ENCODE measurements around the gene CNEP1R1. TPM values are rescaled to one million over a fixed set of nuclear protein-coding genes. Genes with fewer than 3 reads are reported as not detected.

CNEP1R1 gene
- total and polyA plus RNA-seq, 2 experiments from 2014 or later = 13.8 to 30.3 TPM

- ATAC-seq (no peak), DNase-seq (ENCODE audit: low spot score) (no peak)
- Mint-ChIP-seq H3K4me3 (no peak overlapping the region), H3K27ac (no peak overlapping the region), H3K27me3 (ENCODE audit: insufficient read depth, low read depth, poor library complexity) (peaks cover 13% of the 10 kb centered on the region), H3K4me1 (peaks cover 6% of the 10 kb centered on the region), H3K9me3 (peaks cover 14% of the 10 kb centered on the region), H3K36me3 (ENCODE audit: low read depth) (peaks cover 12% of the 10 kb centered on the region)
- H3K79me2 ChIP-seq (replicated peaks; ENCODE audit: insufficient read depth) = no peaks in the 10 kb centered on the region
- H3K27ac ChIP-seq (ENCODE audit: low read depth) = no peak overlapping the region
- no peak overlapping the region for H3K4me3 ChIP-seq
- H3K27me3 ChIP-seq (ENCODE audit: insufficient read depth) = no peaks in the 10 kb centered on the region
- H3F3A ChIP-seq (replicated peaks; ENCODE audit: low read depth) = no peaks in the 10 kb centered on the region
- no peak overlapping the region for H2AFZ ChIP-seq
- H3K36me3 ChIP-seq (ENCODE audit: insufficient read depth) = no peaks in the 10 kb centered on the region
- TF ChIP-seq CREB1 (CRISPR knock-in tag; IDR thresholded peaks at IDR 0.05; ENCODE audit: low read depth) = no peak
- TF ChIP-seq ZNF331 (CRISPR knock-in tag; IDR thresholded peaks at IDR 0.05; ENCODE audit: low read depth) = no peak
- TF ChIP-seq STAT1 (IDR thresholded peaks at IDR 0.05; ENCODE audit: unreplicated experiment) = no peak
- no peak for TF ChIP-seq REST (IDR thresholded peaks at IDR 0.05; ENCODE audit: unreplicated experiment)
- TF ChIP-seq EZH2 (IDR thresholded peaks at IDR 0.05; ENCODE audit: low read depth, unreplicated experiment) = no peak
- TF ChIP-seq NANOG (IDR thresholded peaks at IDR 0.05; ENCODE audit: borderline replicate concordance) = no peak
- no peak for TF ChIP-seq EZH2phosphoT487 (IDR thresholded peaks at IDR 0.05; ENCODE audit: unreplicated experiment)
- no peaks in the 10 kb centered on the region for H3K4me1 ChIP-seq (ENCODE audit: insufficient read depth)
- H4K20me1 ChIP-seq (replicated peaks; ENCODE audit: insufficient read depth) = no peaks in the 10 kb centered on the region
- H3K4me2 ChIP-seq = no peak overlapping the region
- peaks cover 7% of the 10 kb centered on the region for H3K9me2 ChIP-seq (ENCODE audit: insufficient read depth)
Observed at GRCh38 chr16:50010212-50010611, 14.8 kb upstream of the CNEP1R1 start.

DNA sequence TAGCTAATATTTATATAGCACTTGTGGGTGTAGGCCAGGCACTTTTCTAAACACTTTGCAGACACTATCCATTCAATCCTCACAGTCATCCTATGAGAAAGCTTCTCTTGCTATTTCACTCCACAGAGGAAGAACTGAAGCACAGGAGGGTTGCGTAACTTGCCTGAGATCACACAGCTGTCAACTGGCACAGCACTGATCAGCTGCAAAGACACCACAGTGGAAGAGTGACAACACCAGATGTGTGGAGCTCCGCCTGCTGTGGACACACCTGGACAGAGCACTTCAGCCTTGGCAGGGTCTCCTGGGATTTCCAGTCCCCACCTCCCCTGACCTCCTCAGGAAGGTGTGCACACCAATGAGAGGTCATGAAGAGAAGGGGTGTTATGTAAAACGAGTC, 13.3 kb upstream of the CNEP1R1 start:
- H3K9me2 ChIP-seq (ENCODE audit: insufficient read depth) = peaks cover 7% of the 10 kb centered on the region
- H3K4me3 ChIP-seq = no peak overlapping the region
- ATAC-seq = no peak
- DNase-seq (ENCODE audit: low spot score) = no peak
- H3K27ac ChIP-seq (ENCODE audit: low read depth) = no peak overlapping the region
- H3K4me2 ChIP-seq = no peak overlapping the region
- Mint-ChIP-seq H3K27me3 (ENCODE audit: insufficient read depth, low read depth, poor library complexity) (peaks cover 10% of the 10 kb centered on the region), H3K27ac (no peak overlapping the region), H3K4me1 (peaks cover 6% of the 10 kb centered on the region), H3K9me3 (peaks cover 14% of the 10 kb centered on the region), H3K36me3 (ENCODE audit: low read depth) (peaks cover 12% of the 10 kb centered on the region), H3K4me3 (no peak overlapping the region)
- H3F3A ChIP-seq (replicated peaks; ENCODE audit: low read depth) = no peaks in the 10 kb centered on the region
- H3K27me3 ChIP-seq (ENCODE audit: insufficient read depth) = no peaks in the 10 kb centered on the region
- H2AFZ ChIP-seq = no peak overlapping the region
- H3K36me3 ChIP-seq (ENCODE audit: insufficient read depth) = no peaks in the 10 kb centered on the region
- H3K79me2 ChIP-seq (replicated peaks; ENCODE audit: insufficient read depth) = no peaks in the 10 kb centered on the region
- H4K20me1 ChIP-seq (replicated peaks; ENCODE audit: insufficient read depth) = no peaks in the 10 kb centered on the region
- no peaks in the 10 kb centered on the region for H3K4me1 ChIP-seq (ENCODE audit: insufficient read depth)
- TF ChIP-seq, protein P1, sequence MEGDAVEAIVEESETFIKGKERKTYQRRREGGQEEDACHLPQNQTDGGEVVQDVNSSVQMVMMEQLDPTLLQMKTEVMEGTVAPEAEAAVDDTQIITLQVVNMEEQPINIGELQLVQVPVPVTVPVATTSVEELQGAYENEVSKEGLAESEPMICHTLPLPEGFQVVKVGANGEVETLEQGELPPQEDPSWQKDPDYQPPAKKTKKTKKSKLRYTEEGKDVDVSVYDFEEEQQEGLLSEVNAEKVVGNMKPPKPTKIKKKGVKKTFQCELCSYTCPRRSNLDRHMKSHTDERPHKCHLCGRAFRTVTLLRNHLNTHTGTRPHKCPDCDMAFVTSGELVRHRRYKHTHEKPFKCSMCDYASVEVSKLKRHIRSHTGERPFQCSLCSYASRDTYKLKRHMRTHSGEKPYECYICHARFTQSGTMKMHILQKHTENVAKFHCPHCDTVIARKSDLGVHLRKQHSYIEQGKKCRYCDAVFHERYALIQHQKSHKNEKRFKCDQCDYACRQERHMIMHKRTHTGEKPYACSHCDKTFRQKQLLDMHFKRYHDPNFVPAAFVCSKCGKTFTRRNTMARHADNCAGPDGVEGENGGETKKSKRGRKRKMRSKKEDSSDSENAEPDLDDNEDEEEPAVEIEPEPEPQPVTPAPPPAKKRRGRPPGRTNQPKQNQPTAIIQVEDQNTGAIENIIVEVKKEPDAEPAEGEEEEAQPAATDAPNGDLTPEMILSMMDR (conservative IDR thresholded peaks at IDR 0.05; ENCODE audit: low read depth in 2 of 2) = no peak
- TF ChIP-seq POLR2AphosphoS5 (IDR thresholded peaks at IDR 0.05; ENCODE audit: low read depth) = no peak
- TF ChIP-seq NANOG (IDR thresholded peaks at IDR 0.05; ENCODE audit: borderline replicate concordance) = no peak
- no peak for TF ChIP-seq EZH2phosphoT487 (IDR thresholded peaks at IDR 0.05; ENCODE audit: unreplicated experiment)
- TF ChIP-seq ETS1 (IDR thresholded peaks at IDR 0.05) = no peak
- TF ChIP-seq REST (IDR thresholded peaks at IDR 0.05; ENCODE audit: unreplicated experiment) = no peak
- TF ChIP-seq CREB1 (CRISPR knock-in tag; IDR thresholded peaks at IDR 0.05; ENCODE audit: low read depth) = no peak
- TF ChIP-seq ZNF114 (CRISPR knock-in tag; IDR thresholded peaks at IDR 0.05) = no peak
- TF ChIP-seq STAT1 (IDR thresholded peaks at IDR 0.05; ENCODE audit: unreplicated experiment) = no peak
- TF ChIP-seq ZNF331 (CRISPR knock-in tag; IDR thresholded peaks at IDR 0.05; ENCODE audit: low read depth) = no peak
- no peak for TF ChIP-seq EZH2 (IDR thresholded peaks at IDR 0.05; ENCODE audit: low read depth, unreplicated experiment)
